Immature natural killer cell (primary cell): Measurements from ENCODE around the gene CRKL. TPM values are rescaled to one million over a fixed set of nuclear protein-coding genes. Genes with fewer than 3 reads are reported as not detected.

Experiments used
- DNase-seq, 3 donors: peaks; one replicate each; pipeline ENCODE4 v3.0.0; 2022; ENCODE audit warnings: mixed read lengths in 1 of 3
- H3K27ac Mint-ChIP-seq, 6 donors: one replicate each; pipeline ENCODE4 v1.8.0; 2020; ENCODE audit warnings: mixed read lengths in 6 of 6, mild to moderate bottlenecking in 5 of 6, inconsistent platforms in 4 of 6, moderate library complexity in 3 of 6
- H3K27me3 Mint-ChIP-seq, 3 donors: one replicate each; pipeline ENCODE4 v1.8.0; 2020 to 2021; ENCODE audit warnings: low read depth in 3 of 3, mild to moderate bottlenecking in 3 of 3, mixed read lengths in 3 of 3, moderate library complexity in 3 of 3, inconsistent platforms in 1 of 3
- H3K36me3 Mint-ChIP-seq, 3 donors: one replicate each; pipeline ENCODE4 v1.8.0; 2020; ENCODE audit warnings: mixed read lengths in 3 of 3, inconsistent platforms in 2 of 3, mild to moderate bottlenecking in 2 of 3
- H3K4me1 Mint-ChIP-seq, 2 donors: one replicate each; pipeline ENCODE4 v1.8.0; 2020; ENCODE audit warnings: inconsistent platforms in 2 of 2, mild to moderate bottlenecking in 2 of 2, mixed read lengths in 2 of 2, moderate library complexity in 1 of 2
- H3K4me3 Mint-ChIP-seq, 5 donors: one replicate each; pipeline ENCODE4 v1.8.0; 2020; ENCODE audit warnings: mild to moderate bottlenecking in 5 of 5, mixed read lengths in 5 of 5, inconsistent platforms in 3 of 5, moderate library complexity in 3 of 5
- H3K9me3 Mint-ChIP-seq, 6 donors: one replicate each; pipeline ENCODE4 v1.8.0; 2020; ENCODE audit warnings: mild to moderate bottlenecking in 6 of 6, mixed read lengths in 6 of 6, inconsistent platforms in 4 of 6, moderate library complexity in 3 of 6
- polyA plus RNA-seq, 3 donors: library from polyadenylated mRNA; unstranded; fragments of 300-500 nt; fragmentation: Illumina TruSeq; gene quantifications; one replicate each; pipeline ENCODE4 v1.2.3, GENCODE V29; 2021

Gene CRKL
- polyA plus RNA-seq, 3 donors from 2014 or later = 26.7 to 50.7 (median 43.1) TPM

GRCh38 chr22:20975541-20976290 is 58.5 kb downstream of the CRKL start:
- Mint-ChIP-seq H3K27ac (no peak overlapping the region), H3K4me1 (peaks cover 7 to 12% of the 10 kb centered on the region in 2 donors), H3K9me3 (no peaks in the 10 kb centered on the region), H3K4me3 (no peak overlapping the region), H3K36me3 (no peaks in the 10 kb centered on the region), H3K27me3 (peaks cover 0 to 3% (median 0%) of the 10 kb centered on the region in 3 donors)
- DNase-seq = no peak

DNA sequence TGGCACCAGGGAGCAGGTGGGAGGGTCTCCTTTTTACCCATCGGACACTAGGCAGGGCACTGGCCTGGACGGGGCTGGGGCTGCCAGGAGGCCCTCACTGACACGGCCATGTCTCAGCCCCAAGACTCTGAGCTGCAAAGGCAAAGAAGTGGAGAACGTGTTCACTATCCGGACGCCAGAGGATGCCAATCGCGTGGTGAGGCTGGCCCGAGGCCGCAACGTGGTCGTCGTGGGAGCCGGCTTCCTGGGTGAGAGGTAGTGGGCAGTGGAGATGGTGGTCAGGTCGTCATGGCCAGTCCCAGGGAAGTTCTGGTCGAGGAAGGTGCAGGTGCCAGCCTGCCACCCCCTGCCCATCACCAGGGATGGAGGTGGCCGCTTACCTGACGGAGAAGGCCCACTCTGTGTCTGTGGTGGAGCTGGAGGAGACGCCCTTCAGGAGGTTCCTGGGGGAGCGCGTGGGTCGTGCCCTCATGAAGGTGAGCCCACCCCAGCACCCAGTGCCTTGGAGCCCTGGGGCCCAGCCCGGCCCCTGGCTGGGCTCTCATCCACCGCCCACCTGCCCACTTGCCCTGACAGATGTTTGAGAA is 59.2 kb downstream of the CRKL start:
- no peak overlapping the region for H3K27ac Mint-ChIP-seq
- no peaks in the 10 kb centered on the region for H3K36me3 Mint-ChIP-seq
- no peak for DNase-seq
- peaks cover 0 to 5% (median 0%) of the 10 kb centered on the region in 3 donors for H3K27me3 Mint-ChIP-seq
- H3K4me1 Mint-ChIP-seq = peaks cover 13 to 17% of the 10 kb centered on the region in 2 donors
- H3K4me3 Mint-ChIP-seq = no peak overlapping the region
- no peaks in the 10 kb centered on the region for H3K9me3 Mint-ChIP-seq

DNA sequence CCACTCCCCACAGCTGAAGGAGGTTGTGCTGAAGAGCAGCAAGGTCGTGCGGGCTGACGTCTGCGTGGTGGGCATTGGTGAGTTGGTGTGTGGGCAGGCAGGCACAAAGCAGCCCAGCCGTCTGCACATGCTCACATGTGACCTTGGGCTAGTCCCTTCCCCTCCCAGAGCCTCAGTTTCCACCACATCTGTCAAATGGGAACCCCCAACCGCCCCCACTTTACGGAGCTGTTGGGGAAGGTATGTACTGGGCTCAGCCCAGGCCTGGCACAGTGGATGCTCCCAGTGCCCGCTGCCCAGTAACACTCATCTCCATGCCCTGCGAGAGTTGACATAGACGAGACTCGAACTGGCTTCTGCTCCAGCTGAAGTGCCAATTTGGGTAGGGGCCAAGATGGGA is 59.8 kb downstream of the CRKL start:
- no peaks in the 10 kb centered on the region for H3K9me3 Mint-ChIP-seq
- H3K27ac Mint-ChIP-seq = no peak overlapping the region
- H3K27me3 Mint-ChIP-seq = peaks cover 0 to 9% (median 0%) of the 10 kb centered on the region in 3 donors
- no peaks in the 10 kb centered on the region for H3K36me3 Mint-ChIP-seq
- peaks cover 16 to 20% of the 10 kb centered on the region in 2 donors for H3K4me1 Mint-ChIP-seq
- H3K4me3 Mint-ChIP-seq = no peak overlapping the region
- no peak for DNase-seq

DNA sequence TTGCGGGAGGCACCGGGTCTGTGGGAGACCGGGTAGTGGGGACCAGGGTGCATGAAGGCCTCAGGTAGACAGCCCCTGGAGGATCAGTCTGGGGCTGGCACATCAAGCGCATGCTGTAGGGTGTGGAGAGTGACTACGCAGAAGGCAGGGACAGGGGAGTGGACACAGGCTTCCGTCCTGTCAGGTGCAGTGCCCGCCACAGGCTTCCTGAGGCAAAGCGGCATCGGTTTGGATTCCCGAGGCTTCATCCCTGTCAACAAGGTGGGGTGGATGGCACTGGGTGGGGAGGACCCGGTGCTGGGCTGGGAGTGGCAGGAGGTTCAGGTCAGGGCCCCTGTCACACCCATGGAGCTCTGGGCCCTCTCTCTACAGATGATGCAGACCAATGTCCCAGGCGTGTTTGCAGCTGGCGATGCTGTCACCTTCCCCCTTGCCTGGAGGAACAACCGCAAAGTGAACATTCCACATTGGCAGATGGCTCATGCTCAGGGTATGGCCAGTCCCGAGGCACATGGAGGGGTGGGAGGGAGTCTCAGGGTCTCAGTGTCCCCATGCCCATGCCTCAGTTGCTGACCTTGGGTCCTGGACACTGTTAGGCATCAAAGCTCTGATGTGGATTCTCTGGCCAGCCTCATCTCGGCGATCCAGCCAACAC is 60.4 kb downstream of the CRKL start:
- Mint-ChIP-seq H3K27ac (no peak overlapping the region), H3K27me3 (peaks cover 0 to 9% (median 0%) of the 10 kb centered on the region in 3 donors), H3K4me3 (no peak overlapping the region)

DNA sequence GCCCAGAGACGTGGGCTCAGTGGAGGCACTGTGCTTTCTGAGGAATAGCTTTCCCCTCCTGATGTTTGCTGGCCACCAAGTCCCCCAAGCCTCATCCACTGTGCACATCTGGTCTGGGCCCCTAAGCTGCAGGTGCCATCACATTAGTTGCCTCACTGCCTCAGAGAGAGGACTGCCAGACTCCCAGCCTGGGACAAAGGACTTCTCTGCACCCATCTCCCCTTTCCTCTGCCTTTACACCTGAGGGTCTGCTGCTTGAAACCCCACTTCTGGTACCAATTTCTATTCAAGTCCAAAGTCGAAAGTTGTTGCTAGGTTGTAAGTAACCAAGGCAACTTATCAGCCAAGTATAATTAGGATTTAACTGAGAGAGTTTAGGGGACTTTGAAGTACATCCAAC is 61.2 kb downstream of the CRKL start:
- Mint-ChIP-seq H3K4me1 (peaks cover 28% of the 10 kb centered on the region in 2 donors), H3K4me3 (no peak overlapping the region), H3K27me3 (peaks cover 0 to 9% (median 0%) of the 10 kb centered on the region in 3 donors), H3K36me3 (no peaks in the 10 kb centered on the region), H3K27ac (no peak overlapping the region), H3K9me3 (no peaks in the 10 kb centered on the region)
- no peak for DNase-seq

More for the DNA sequence above, 60.4 kb downstream of the CRKL start:
- no peaks in the 10 kb centered on the region for H3K36me3 Mint-ChIP-seq
- no peak for DNase-seq
- H3K4me1 Mint-ChIP-seq = peaks cover 20 to 23% of the 10 kb centered on the region in 2 donors
- no peaks in the 10 kb centered on the region for H3K9me3 Mint-ChIP-seq

DNA sequence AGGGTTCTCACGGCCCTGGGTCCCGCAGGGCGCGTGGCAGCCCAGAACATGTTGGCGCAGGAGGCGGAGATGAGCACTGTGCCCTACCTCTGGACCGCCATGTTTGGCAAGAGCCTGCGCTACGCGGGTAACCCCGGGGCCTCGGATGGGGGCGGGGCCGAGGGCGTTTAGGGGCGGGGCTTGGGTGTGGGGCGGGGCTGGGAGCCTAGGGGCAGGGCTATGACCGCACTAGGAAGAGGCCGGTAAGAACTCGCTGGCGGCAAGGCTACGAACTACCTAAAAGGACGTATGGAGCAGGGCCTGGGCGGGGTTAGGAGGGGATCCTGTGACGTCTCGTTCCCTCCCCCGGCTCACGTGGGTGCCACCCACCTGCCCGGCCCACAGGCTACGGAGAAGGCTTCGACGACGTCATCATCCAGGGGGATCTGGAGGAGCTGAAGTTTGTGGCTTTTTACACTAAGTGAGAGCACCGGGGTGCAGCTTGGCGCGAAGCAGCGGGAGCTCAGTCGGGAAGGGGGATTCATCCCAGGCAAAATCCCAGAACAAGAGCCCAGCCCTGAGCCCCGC is 62.1 kb downstream of the CRKL start:
- no peaks in the 10 kb centered on the region for H3K9me3 Mint-ChIP-seq
- H3K27ac Mint-ChIP-seq = peak overlapping the region in 4 of 6 donors; percentile 67 to 90 (median 88)
- DNase-seq = peak; percentile 48 to 70 (median 65)
- H3K27me3 Mint-ChIP-seq = peaks cover 0 to 12% (median 0%) of the 10 kb centered on the region in 3 donors
- H3K4me1 Mint-ChIP-seq = peaks cover 33 to 35% of the 10 kb centered on the region in 2 donors
- H3K4me3 Mint-ChIP-seq = peak overlapping the region; percentile 51 to 80 (median 73)
- H3K36me3 Mint-ChIP-seq = no peaks in the 10 kb centered on the region

DNA sequence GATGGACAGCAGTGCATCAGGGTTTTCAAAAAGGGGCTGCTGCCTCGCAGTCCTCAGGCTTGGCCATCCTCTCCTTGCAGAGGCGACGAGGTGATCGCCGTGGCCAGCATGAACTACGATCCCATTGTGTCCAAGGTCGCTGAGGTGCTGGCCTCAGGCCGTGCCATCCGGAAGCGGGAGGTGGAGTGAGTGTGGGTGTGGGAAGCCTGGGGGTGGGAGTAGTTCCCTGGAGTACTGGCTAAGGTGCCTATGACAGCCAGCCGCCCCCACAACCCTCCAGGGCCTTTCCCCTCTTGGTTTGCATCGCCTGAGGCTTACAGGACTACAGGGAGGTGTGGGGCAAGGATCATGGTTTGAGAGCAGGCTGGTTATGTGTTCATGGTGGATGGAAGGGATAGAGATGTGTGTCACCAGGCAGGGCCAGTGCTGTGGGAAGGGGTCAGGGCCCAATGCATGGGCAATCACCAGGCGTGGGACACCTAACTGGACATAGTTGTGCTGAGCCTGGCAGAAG is 62.8 kb downstream of the CRKL start:
- peaks cover 0 to 12% (median 0%) of the 10 kb centered on the region in 3 donors for H3K27me3 Mint-ChIP-seq
- peaks cover 33 to 35% of the 10 kb centered on the region in 2 donors for H3K4me1 Mint-ChIP-seq
- no peaks in the 10 kb centered on the region for H3K9me3 Mint-ChIP-seq
- no peaks in the 10 kb centered on the region for H3K36me3 Mint-ChIP-seq
- no peak for DNase-seq
- H3K4me3 Mint-ChIP-seq = peak overlapping the region; percentile 44 to 73 (median 46)
- H3K27ac Mint-ChIP-seq = peak overlapping the region in 4 of 6 donors; percentile 7 to 84 (median 62)

- H3K36me3 Mint-ChIP-seq = no peaks in the 10 kb centered on the region
- H3K4me1 Mint-ChIP-seq = peaks cover 33 to 35% of the 10 kb centered on the region in 2 donors
- DNase-seq = no peak
- H3K27me3 Mint-ChIP-seq = peaks cover 0 to 12% (median 0%) of the 10 kb centered on the region in 3 donors
- no peaks in the 10 kb centered on the region for H3K9me3 Mint-ChIP-seq
- H3K4me3 Mint-ChIP-seq = peak overlapping the region in 4 of 5 donors; percentile 39 to 88 (median 56)
- peak overlapping the region in 2 of 6 donors; percentile 78 to 84 for H3K27ac Mint-ChIP-seq
These were observed 63.3 kb downstream of the CRKL start for GRCh38 chr22:20980523-20980922.

GRCh38 chr22:20980938-20981722 is 63.9 kb downstream of the CRKL start:
- peaks cover 0 to 12% (median 0%) of the 10 kb centered on the region in 3 donors for H3K27me3 Mint-ChIP-seq
- no peaks in the 10 kb centered on the region for H3K9me3 Mint-ChIP-seq
- no peak for DNase-seq
- H3K27ac Mint-ChIP-seq = peak overlapping the region; percentile 84 to 92 (median 89)
- peaks cover 33 to 35% of the 10 kb centered on the region in 2 donors for H3K4me1 Mint-ChIP-seq
- peak overlapping the region; percentile 88 to 94 (median 92) for H3K4me3 Mint-ChIP-seq
- peaks cover 0 to 1% (median under 1%) of the 10 kb centered on the region in 3 donors for H3K36me3 Mint-ChIP-seq

DNA sequence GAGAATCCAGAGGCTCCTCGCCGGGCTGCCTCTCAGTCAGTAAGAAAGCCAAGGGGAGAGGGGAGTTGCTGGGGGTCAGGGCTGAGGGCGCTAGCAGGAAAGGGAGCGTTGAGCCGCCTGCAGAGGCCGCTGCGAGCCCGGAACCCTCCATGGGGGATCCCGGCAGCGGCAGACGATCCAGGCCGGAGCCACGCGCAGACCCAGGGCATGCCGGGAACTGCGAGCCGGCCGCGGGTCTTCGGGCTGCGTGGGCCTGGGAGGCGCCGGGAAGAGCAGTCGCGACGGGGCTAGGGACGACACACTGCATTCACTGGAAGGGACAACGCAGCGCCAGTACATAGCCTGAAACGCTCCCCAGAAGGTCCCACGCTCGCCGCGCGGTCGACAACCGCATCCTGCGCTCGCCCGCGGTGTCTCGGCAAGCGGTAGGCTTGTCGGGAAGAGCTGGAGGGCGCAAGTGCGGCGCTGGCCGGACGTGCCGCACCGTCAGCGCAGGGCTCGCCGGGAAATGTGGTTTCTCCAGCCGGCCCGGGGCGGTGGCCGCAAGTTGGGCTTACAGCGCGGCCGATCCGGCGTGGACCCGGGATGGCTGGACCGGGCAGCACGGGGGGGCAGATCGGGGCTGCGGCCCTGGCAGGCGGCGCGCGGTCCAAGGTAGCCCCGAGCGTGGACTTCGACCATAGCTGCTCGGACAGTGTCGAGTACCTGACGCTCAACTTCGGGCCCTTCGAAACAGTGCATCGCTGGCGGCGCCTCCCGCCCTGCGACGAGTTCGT is 64.8 kb downstream of the CRKL start, which contains the start of gene LZTR1:
Gene LZTR1 (plus strand): TSS at position 511 of the 776 bp plus-strand sequence. CDS start 75 bp downstream, at position 586.
- Mint-ChIP-seq H3K4me1 (peaks cover 33 to 35% of the 10 kb centered on the region in 2 donors), H3K36me3 (peaks cover 0 to 7% (median 6%) of the 10 kb centered on the region in 3 donors), H3K27ac (peak within 1 kb of the TSS; percentile 84 to 94 (median 92)), H3K4me3 (peak within 1 kb of the TSS; percentile 88 to 94 (median 92)), H3K9me3 (no peaks in the 10 kb centered on the region), H3K27me3 (peaks cover 0 to 9% (median 0%) of the 10 kb centered on the region in 3 donors)
- peak; percentile 80 to 82 (median 82) for DNase-seq

- H3K36me3 Mint-ChIP-seq = peaks cover 0 to 7% (median 6%) of the 10 kb centered on the region in 3 donors
- no peak for DNase-seq
- H3K9me3 Mint-ChIP-seq = no peaks in the 10 kb centered on the region
- peak overlapping the region; percentile 84 to 94 (median 92) for H3K27ac Mint-ChIP-seq
- peaks cover 33 to 35% of the 10 kb centered on the region in 2 donors for H3K4me1 Mint-ChIP-seq
- peaks cover 0 to 9% (median 0%) of the 10 kb centered on the region in 3 donors for H3K27me3 Mint-ChIP-seq
- peak overlapping the region; percentile 88 to 94 (median 92) for H3K4me3 Mint-ChIP-seq
These were observed 65.3 kb downstream of the CRKL start for GRCh38 chr22:20982563-20982882.
